HAP-1 (cell line): ENCODE data around the gene LKAAEAR1.
A peak's percentile ranks its signal among the peaks of the same experiment; 100 is the strongest.

Experiments
- DNase-seq, 2 experiments: peaks; one replicate each; pipeline ENCODE4 v3.0.0-alpha.2; 2016 to 2020; ENCODE audit warnings: low spot score in 2 of 2
- H3K27me3 ChIP-seq: fragments of 250-450 bp; sonication (Bioruptor Pico); 2 replicates; pipeline ENCODE4 v1.5.1; 2020; ENCODE audit warnings: low read depth, mild to moderate bottlenecking, moderate library complexity
- H3K36me3 ChIP-seq: fragments of 250-450 bp; sonication (Bioruptor Pico); replicated peaks from 2 replicates; pipeline ENCODE4 v1.5.1; 2020; ENCODE audit warnings: mild to moderate bottlenecking
- H3K4me1 ChIP-seq: fragments of 250-450 bp; sonication (Bioruptor Pico); 2 replicates; pipeline ENCODE4 v1.5.1; 2020; ENCODE audit warnings: mild to moderate bottlenecking
- H3K4me3 ChIP-seq: fragments of 250-450 bp; sonication (Bioruptor Pico); 2 replicates; pipeline ENCODE4 v1.5.1; 2020; ENCODE audit warnings: mild to moderate bottlenecking, moderate library complexity
- H3K9me3 ChIP-seq: fragments of 250-450 bp; sonication (Bioruptor Pico); 2 replicates; pipeline ENCODE4 v1.5.1; 2020; ENCODE audit warnings: mild to moderate bottlenecking, moderate library complexity
- in situ Hi-C: fragments of 300-500 bp; cut with MboI; formaldehyde crosslinking; loops from 3 replicates; pipeline ENCODE4 v1.14.3; 2020; ENCODE audit warnings: low sequenced_read_pairs, inconsistent platforms, mixed read lengths

LKAAEAR1 gene

GRCh38 chr20:64074184-64074789 is 9.9 kb downstream of the LKAAEAR1 start:
- Histone ChIP-seq H3K4me1 (peaks cover 7% of the 10 kb centered on the region), H3K4me3 (no peak overlapping the region), H3K9me3 (no peaks in the 10 kb centered on the region), H3K36me3 (peaks cover 2% of the 10 kb centered on the region; the same call in 1 of the 2 replicates), H3K27me3 (no peaks in the 10 kb centered on the region)
- DNase-seq = no peak
- in situ Hi-C loops = no loop called here

GRCh38 chr20:64073476-64074183 is 10.6 kb downstream of the LKAAEAR1 start:
- Histone ChIP-seq H3K4me1 (peaks cover 4% of the 10 kb centered on the region), H3K27me3 (no peaks in the 10 kb centered on the region), H3K4me3 (no peak overlapping the region)

GRCh38 chr20:64072498-64073063 is 11.6 kb downstream of the LKAAEAR1 start:
- no peaks in the 10 kb centered on the region for H3K9me3 ChIP-seq
- no peaks in the 10 kb centered on the region for H3K4me1 ChIP-seq
- H3K27me3 ChIP-seq = no peaks in the 10 kb centered on the region
- H3K36me3 ChIP-seq = peaks cover 2% of the 10 kb centered on the region; the same call in 1 of the 2 replicates
- in situ Hi-C loops = no loop called here
- DNase-seq = no peak
- H3K4me3 ChIP-seq = no peak overlapping the region

More at GRCh38 chr20:64073476-64074183, 10.6 kb downstream of the LKAAEAR1 start:
- DNase-seq = no peak
- H3K36me3 ChIP-seq = peaks cover 2% of the 10 kb centered on the region; the same call in 1 of the 2 replicates
- H3K9me3 ChIP-seq = no peaks in the 10 kb centered on the region
- in situ Hi-C loops = no loop called here

- in situ Hi-C loops = no loop called here
- DNase-seq = no peak
- Histone ChIP-seq H3K9me3 (no peaks in the 10 kb centered on the region), H3K27me3 (no peaks in the 10 kb centered on the region), H3K4me1 (no peaks in the 10 kb centered on the region), H3K36me3 (peaks cover 2% of the 10 kb centered on the region; the same call in 1 of the 2 replicates), H3K4me3 (no peak overlapping the region)
These were observed 12.6 kb downstream of the LKAAEAR1 start for GRCh38 chr20:64071341-64072332.

- in situ Hi-C loops = no loop called here
- Histone ChIP-seq H3K36me3 (peaks cover 2% of the 10 kb centered on the region; the same call in 1 of the 2 replicates), H3K9me3 (no peaks in the 10 kb centered on the region), H3K4me3 (no peak overlapping the region), H3K27me3 (no peaks in the 10 kb centered on the region), H3K4me1 (no peaks in the 10 kb centered on the region)
- DNase-seq = no peak
These were observed 13.8 kb downstream of the LKAAEAR1 start for GRCh38 chr20:64070244-64070993.

- no peaks in the 10 kb centered on the region for H3K9me3 ChIP-seq
These were observed 14.5 kb downstream of the LKAAEAR1 start for GRCh38 chr20:64069614-64070243.

GRCh38 chr20:64069209-64069613 is 15.0 kb downstream of the LKAAEAR1 start:
- Histone ChIP-seq H3K9me3 (no peaks in the 10 kb centered on the region), H3K4me1 (no peaks in the 10 kb centered on the region), H3K36me3 (peaks cover 2% of the 10 kb centered on the region; the same call in 1 of the 2 replicates), H3K27me3 (no peaks in the 10 kb centered on the region), H3K4me3 (no peak overlapping the region)
- in situ Hi-C loops = no loop called here
- no peak for DNase-seq

More at GRCh38 chr20:64069614-64070243, 14.5 kb downstream of the LKAAEAR1 start:
- Histone ChIP-seq H3K27me3 (no peaks in the 10 kb centered on the region), H3K4me1 (no peaks in the 10 kb centered on the region), H3K36me3 (peaks cover 2% of the 10 kb centered on the region; the same call in 1 of the 2 replicates), H3K4me3 (no peak overlapping the region)
- peak in 1 of 2 experiments; percentile 68 for DNase-seq
- in situ Hi-C loops = no loop called here

- Histone ChIP-seq H3K4me1 (peaks cover 4% of the 10 kb centered on the region; the same call in 1 of the 2 replicates), H3K9me3 (no peaks in the 10 kb centered on the region), H3K27me3 (no peaks in the 10 kb centered on the region), H3K4me3 (no peak overlapping the region), H3K36me3 (peaks cover 1% of the 10 kb centered on the region; the same call in 1 of the 2 replicates)
- no peak for DNase-seq
- in situ Hi-C loops = no loop called here
These were observed 15.6 kb downstream of the LKAAEAR1 start for GRCh38 chr20:64068386-64069208.

GRCh38 chr20:64067733-64068307 is 16.4 kb downstream of the LKAAEAR1 start:
- DNase-seq = no peak

GRCh38 chr20:64067005-64067632 is 17.1 kb downstream of the LKAAEAR1 start:
- in situ Hi-C loops = no loop called here
- H3K36me3 ChIP-seq = no peaks in the 10 kb centered on the region
- no peaks in the 10 kb centered on the region for H3K27me3 ChIP-seq
- no peak for DNase-seq
- peaks cover 9% of the 10 kb centered on the region for H3K4me1 ChIP-seq
- H3K9me3 ChIP-seq = no peaks in the 10 kb centered on the region
- no peak overlapping the region for H3K4me3 ChIP-seq

More at GRCh38 chr20:64067733-64068307, 16.4 kb downstream of the LKAAEAR1 start:
- Histone ChIP-seq H3K9me3 (no peaks in the 10 kb centered on the region), H3K27me3 (no peaks in the 10 kb centered on the region), H3K4me1 (peaks cover 4% of the 10 kb centered on the region; the same call in 1 of the 2 replicates), H3K36me3 (no peaks in the 10 kb centered on the region), H3K4me3 (no peak overlapping the region)
- in situ Hi-C loops = no loop called here

- Histone ChIP-seq H3K4me3 (no peak overlapping the region), H3K9me3 (no peaks in the 10 kb centered on the region), H3K36me3 (no peaks in the 10 kb centered on the region), H3K4me1 (peaks cover 9% of the 10 kb centered on the region), H3K27me3 (no peaks in the 10 kb centered on the region)
- no peak for DNase-seq
- in situ Hi-C loops = no loop called here
These were observed 18.2 kb downstream of the LKAAEAR1 start for GRCh38 chr20:64065974-64066343.
